HG03060 (cell line): Measurements from ENCODE around the gene WDR4.
A peak's percentile ranks its signal among the peaks of the same experiment; 100 is the strongest.
"Not testable (repeated sequence)": the region's sequence is repeated elsewhere in the genome, so short reads cannot be mapped to it uniquely, and the experiment has no call there.

ENCODE experiments used
- ATAC-seq: cut with Tn5 transposase; IDR thresholded peaks from one replicate; pipeline ENCODE4 v1.9.1; 2021; ENCODE audit warnings: low read depth, moderate number of reproducible peaks; ENCODE audit not compliant: unreplicated experiment

The WDR4 gene, protein sequence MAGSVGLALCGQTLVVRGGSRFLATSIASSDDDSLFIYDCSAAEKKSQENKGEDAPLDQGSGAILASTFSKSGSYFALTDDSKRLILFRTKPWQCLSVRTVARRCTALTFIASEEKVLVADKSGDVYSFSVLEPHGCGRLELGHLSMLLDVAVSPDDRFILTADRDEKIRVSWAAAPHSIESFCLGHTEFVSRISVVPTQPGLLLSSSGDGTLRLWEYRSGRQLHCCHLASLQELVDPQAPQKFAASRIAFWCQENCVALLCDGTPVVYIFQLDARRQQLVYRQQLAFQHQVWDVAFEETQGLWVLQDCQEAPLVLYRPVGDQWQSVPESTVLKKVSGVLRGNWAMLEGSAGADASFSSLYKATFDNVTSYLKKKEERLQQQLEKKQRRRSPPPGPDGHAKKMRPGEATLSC

DNA sequence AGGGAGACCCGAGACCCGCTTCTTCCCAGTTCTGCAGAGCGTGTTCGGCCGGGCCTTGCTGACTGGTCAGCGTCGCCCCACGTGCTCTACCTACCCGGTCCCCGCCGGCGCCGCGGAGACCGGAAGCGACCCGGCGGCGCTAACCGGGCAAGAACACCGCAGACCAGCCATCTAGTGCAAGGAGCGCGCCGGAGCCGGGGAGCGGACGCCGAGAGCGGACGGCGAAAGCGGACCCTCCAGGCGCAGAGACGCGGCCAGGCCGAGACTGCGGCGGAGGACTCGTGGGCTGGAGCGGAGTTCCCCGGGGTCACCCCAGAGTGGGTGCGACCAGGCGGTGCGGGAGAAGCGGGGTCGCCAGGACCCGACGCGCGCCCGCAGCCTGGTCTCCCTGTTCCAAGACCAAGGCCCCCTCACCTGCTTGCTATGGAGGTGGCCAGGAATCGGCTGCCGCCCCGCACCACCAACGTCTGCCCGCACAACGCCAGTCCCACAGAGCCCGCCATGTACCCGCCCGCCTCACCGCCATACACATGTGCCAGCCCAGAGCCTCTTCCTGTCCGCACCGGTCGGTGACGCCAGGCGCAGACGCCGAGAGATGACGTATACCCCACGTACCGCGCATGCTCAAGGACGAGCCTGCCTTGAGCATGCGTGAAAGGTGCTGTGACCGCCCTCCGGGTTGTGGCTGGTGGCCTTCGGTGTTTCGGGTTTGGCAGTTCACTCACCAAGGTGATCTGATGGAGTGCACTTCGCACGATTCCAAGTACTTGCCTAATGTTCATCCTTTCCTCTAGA, at the start of gene WDR4:
TSS of gene WDR4 (minus strand) at position 547 of the 795 bp plus-strand sequence. CDS start at position 503, 44 bp downstream.
- peak; percentile 68 for ATAC-seq

DNA sequence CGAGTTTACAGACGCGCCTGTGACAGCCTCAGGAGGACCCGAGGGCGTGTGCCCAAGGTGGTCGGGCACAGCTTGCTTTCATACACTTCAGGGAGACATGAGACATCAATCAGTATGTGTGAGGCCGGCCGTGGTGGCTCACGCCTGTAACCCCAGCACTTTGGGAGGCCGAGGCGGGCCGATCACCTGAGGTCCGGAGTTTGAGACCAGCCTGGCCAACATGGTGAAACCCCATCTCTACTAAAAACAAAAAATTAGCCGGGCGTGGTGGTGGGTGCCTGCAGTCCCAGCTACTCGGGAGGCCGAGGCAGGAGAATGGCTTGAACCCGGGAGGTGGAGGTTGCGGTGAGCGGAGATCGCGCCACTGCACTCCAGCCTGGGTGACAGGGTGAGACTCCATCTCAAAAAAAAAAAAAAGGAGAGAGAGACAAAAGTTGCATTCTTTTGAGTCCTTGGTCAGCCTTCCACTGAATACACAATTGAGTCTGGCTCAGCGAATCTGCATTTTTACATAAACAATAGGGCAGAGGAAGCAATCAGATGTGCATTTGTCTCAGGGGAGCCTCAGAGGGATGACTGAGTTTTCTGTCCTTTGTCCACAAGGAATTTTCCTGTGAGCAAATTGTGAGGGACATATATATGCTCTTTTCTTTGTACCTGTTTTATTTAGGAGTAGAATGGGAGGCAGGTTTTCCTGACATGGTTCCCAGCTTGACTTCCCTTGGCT, 48.3 kb upstream of the WDR4 start:
- not testable (repeated sequence) for ATAC-seq

DNA sequence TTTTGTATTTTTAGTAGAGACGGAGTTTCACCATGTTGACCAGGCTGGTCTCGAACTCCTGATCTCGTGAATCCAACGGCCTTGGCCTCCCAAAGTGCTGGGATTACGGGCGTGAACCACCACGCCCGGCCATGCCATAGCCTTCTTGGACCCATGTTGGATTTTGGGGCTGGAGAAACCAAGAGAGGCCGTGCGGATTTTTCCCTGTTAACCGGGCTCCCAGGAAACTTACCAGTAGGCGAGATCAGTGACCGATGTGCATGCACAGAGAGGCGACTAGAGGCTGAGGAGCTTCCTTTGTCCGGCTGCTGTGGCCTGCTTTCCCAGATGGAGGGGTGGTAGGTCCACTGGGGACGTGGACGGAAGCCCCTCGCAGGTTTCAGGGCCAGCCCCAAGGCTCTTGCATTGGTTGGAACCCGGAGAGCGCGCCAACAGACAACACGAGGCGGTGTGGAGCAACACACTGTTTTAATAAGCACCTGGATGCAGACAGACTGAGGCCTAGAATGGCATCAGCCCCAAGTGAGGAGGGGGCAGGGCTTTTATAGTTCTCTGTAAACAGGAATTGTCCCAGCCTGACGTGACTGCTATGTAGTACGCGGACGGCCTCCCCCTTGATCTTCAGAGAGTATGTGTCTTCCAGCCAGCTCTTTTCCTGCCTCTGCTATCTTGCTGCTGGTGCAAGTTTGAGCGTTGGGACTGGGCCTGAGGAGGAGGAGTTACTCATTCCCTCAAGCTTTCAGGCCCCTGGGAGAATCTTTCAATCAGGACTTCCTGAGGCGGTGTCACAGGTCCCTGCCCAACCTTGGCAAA, 46.0 kb upstream of the WDR4 start, which contains the start of gene ERVH48-1:
TSS of gene ERVH48-1 (minus strand) at position 517 of the 813 bp plus-strand sequence. CDS start 6,624 bp downstream, outside the sequence.
- ATAC-seq: no peak

DNA sequence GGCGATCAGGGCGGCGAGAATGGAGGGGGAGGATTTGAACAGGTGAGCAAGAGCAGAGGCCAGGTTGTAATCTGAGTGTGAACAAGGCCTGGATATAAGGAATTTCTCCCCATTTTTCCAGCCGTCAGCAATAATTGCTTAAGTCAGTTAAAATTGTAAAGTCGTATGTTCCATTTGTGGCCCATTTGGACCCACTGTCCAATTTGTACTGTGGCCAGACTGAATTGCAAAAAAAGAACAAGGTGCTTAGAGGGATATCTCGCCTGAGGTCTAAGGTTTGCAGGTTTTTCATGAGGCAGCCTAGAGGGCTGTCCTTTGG, 45.1 kb upstream of the WDR4 start:
- ATAC-seq: no peak

DNA sequence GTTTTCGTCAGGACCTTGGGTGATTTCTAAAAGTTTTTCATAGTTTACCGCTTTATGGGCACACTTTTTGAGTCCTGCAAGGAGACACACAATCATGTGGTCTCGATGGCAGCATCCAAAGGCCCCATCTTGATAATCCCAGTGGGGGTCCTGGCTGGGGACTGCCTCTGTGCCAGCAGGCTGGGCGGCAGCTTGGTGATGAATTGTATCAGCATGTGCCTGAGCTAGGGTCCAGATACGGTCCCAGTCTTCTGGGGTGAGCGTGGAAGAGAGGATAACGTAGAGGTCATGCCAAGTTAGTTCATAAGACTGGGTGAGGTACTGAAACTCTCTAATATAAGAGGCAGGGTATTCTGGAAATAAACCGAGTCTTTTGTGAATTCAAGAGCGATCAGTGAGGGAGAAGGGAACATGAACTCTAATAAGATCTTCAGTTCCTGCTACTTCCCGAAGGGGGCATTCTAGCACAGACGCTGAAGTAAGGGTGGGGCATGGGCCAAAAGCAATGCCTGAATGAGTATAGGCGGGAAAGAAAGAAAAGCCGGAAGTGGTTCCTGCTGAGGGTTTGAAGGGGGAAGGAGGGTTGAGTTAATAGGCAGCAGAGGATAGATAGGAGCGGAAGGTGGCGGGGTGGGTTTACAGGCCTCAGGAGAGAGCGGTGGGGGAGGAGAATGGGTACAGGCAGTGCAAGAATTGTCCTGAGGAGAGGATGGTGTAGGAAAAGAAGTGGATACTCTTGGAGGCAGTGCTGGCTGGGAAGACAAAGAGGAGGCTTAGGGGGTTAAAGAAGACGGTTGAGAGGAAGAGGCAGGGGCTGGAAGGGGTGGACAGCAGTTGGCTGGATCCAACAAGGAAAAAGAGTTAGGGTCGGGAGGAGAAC, 44.5 kb upstream of the WDR4 start:
- no peak for ATAC-seq

DNA sequence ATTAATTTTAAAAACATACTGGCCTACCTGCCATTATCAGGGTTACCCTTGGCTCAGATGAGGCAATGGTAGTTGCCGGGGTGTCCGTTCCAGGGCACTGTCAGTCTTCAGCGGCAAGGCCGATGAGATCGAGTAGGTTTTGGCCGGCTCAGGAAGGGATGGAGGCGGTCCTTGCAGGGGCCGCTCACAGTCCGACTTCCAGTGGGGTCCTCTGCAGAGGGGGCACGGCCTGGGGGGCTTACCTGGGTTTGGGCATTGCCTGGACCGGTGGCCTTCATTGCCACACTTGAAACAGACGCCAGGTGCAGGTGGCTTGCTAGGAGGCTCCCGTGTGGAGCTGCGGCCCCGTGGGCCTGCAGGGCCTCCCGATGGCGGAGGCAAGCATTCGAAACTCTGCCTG, 43.6 kb upstream of the WDR4 start:
- ATAC-seq: no peak

DNA sequence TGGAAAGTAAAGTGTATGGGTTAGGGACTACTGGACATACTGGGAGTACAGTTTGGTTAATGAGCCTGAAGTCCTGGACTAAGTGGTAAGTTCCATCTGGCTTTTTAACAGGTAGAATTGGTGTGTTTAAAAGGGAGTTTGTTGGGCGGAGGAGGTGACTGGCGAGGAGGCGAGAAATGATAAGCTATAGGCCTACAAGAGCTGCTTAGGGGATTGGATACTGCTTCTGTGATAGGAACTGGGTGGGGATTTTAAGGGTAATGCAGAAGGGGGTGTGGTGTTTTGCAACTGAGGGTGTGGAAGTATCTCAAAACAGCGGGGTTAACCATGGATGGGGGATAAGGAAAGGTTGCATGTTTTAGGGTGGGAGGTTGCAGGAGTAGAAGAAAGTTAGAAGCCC, 42.6 kb upstream of the WDR4 start:
- no peak for ATAC-seq

DNA sequence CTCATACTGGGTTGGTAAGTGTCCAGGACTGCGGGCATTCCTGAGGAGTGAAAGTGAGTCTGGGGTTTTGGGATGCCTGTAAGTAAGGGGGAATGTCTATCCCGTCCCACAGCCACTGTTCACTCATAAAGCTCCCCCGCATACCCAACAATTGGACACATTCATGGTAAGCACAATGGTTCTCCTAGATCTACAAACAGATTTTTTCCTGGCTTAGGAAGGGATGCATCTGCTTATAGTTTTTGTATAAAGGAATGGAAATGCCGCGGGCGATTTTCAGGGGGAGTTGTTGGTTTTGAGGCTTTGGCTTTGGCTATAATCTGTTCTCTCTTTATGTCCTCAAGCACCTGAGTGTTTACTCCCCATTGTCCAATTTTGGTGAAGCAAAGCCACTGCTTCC, 39.0 kb upstream of the WDR4 start:
- ATAC-seq: no peak

DNA sequence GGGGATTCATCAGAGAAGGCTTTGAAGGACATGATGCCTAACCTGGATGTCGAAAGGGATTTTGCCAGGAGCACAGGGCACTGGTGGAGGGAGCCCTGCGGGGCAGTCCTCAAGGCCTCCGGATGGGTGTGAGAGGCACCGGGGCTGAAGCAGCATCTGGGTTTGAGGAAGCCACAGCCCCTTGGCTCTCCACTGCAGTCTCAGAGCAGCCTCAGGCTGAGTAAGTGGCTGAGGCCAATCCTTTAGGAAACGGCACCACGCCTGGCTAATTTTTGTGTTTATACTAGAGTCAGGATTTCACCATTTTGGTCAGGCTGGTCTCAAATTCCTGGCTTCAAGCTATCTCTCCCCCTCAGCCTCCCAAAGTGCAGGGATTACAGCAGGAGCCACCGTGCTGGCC, 34.1 kb upstream of the WDR4 start:
- ATAC-seq: no peak

DNA sequence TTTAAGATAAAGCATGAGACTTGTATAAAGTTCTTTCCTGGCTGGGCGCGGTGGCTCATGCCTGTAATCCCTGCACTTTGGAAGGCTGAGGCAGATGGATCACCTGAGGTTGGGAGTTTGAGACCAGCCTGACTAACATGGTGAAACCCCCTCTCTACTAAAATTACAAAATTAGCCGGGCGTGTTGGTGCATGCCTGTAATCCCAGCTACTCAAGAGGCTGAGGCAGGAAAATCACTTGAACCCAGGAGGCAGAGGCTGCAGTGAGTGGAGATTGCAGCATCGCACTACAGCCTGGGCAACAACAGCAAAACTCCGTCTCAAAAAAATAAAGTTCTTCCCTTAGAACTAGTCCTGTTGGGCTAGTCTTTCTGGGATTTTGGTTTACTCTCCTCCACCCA, 32.6 kb upstream of the WDR4 start:
- ATAC-seq: not testable (repeated sequence)

DNA sequence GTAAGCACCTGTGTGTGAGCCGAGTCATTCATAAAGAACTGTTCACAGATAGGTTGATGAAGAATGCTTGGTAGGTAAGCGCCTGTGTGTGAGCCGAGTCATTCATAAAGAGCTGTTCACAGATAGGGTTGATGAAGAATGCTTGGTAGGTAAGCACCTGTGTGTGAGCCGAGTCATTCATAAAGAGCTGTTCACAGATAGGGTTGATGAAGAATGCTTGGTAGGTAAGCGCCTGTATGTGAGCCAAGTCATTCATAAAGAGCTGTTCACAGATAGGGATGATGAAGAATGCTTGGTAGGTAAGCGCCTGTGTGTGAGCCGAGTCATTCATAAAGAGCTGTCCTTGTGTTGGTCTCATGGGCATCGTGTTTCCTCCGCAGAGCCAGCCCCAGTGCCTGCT, 29.1 kb upstream of the WDR4 start:
- not testable (repeated sequence) for ATAC-seq

DNA sequence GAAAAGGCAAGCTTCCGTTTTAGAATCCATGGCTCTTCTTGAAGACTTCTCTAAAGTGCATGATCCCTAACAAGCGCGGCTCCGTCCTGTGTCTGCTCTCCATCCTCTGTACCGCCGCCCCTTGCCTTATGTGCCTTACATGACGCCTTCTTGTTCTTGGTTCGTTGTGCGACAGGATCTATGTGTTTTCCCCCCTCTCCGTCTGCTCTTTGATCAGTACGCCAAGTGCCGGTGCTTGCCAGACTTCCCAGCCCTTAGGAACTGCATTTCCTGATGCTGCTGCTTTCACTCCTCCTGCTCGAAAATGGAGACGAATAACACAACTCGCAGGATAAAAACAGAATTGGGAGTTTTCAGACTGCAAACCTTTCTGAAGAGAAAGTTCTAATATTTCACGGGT, 26.9 kb upstream of the WDR4 start:
- no peak for ATAC-seq

DNA sequence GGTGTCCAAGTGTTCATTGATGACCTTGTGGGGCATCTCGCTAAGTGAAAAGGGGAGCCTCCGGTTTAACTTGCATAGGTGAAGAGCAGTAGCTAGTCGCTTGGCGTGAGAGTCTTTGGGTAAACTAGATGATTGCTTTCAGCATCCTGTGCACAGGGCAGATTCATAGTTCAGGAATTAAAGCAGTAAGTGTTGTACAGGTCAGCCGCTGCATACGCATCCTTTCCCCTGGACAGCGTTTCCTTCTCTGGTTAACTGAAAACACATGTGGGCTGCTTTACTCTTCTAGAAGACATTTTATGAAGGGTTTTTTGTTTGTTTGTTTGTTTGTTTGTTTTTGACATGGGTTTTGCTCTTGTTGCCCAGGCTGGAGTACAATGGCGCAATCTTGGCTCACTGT, 25.9 kb upstream of the WDR4 start:
- no peak for ATAC-seq

DNA sequence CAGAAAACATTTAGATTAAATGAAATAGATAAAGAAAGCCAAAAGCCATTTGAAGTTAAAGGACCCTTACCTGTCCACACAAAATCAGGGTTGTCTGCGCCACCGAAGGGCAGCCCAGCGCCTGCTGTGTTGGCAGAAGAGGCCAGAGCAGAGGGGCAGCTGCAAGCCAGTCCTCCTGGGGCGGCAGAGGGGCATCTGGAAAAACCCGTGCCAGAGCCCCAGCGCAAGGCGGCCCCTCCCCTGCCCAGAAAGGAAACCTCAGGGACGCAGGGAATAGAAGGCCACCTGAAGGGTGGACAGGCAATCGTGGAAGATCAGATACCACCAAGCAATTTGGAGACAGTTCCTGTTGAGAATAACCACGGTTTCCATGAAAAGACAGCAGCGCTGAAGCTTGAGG, 24.5 kb upstream of the WDR4 start:
- ATAC-seq: no peak

DNA sequence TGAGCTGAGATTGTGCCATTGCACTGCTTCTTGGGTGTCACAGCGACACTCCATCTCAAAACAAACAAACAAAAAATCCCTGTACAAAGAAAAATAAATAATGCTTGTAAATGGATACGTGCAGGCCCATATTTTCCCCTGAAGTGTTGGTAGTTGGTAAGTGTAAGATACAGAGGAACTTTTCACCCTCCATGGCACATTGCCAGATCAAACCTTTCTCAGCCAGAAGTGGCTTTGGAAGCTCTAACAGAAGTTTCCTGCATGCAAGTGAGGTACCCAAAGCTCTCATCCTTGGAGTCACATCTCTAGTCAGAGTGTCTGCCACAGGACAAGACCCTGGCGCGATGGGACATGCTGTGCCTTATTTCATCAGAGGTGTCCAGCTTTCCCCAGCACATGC, 21.1 kb upstream of the WDR4 start:
- ATAC-seq: no peak

DNA sequence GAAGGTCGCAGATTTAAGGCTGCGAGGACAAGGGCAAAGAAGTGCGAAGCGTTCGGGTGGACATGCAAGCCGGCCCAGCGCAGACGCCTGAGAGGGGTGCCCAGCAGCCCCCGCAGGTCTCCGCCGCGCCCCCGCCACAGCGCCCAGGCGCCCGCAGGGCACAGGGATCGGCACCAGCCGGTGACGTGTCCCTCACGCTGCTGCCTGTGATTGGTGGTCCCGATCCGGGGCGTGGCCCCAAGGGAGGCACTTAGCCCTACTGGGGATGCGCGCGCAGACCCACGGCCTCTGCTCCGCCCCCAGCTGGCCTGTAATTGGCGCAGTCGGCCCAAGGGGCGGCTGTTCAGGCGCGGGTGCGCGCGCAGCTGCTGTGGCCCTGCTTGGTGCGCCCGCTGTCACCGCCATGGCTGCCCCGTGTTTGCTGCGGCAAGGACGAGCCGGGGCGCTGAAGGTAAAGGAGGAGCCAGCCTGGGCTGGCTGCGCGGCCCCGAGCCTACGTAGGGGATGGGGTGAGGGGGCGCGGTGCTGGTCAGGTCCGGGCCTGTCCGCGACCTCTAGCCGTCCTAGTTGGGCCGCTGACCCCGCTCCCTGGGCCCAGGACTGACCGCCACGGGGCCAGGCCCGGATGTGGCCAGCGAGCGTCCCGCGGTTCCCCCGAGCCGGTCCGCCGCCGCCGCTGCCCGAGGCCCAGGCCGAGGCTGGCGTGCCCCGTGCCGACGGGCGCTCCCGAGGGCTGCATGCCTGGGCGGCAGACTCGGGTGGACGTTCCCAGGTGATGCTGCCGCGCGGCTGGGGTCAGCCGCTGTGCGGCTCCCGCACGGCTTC, 13.8 kb upstream of the WDR4 start, which contains the start of gene NDUFV3:
TSS of gene NDUFV3 (plus strand) at position 379 of the 825 bp plus-strand sequence. CDS start at position 404, 25 bp downstream.
- ATAC-seq: peak; percentile 82

DNA sequence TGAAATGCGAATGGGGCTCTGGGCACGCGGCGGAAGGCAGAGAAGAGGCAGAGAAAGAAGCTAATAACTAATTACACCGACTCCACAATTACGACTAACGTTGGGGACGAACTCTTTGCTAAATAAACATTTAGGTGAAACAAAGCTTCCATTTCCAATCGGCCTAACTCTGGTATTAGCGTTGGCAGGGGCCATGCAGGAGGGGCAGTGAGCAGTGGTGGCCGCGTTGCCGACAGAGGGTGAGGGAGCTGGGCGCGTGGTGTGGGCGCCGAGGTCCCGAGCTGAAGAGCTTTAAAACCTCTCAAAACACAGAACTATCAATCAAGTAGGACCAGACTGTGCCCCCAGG, 13.2 kb upstream of the WDR4 start:
- no peak for ATAC-seq

DNA sequence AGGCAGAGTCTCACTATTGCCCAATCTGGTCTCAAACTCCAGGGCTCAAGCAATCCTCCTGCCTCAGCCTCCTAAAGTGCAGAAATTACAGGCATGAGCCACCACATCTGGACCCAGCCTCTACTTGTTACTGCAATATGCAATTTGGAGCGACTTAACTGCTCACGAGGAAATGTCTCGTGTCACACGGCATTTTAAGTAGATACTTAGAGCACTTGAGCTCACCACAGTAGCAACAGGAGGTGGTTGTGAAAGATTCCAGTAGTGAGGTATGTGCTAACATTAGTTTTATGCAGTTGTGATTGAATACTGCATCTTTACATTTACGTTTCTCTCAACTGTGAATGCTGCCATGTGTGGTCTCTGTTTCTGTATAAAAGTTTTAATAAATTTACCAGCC, 8.0 kb upstream of the WDR4 start:
- ATAC-seq: no peak
